Gastrocnemius medialis (tissue), 4 donors: Measurements from ENCODE around the gene COL23A1. TPM values are rescaled to one million over a fixed set of nuclear protein-coding genes. Genes with fewer than 3 reads are reported as not detected.

ENCODE experiments used
- ATAC-seq, 2 donors: fragments of 150-250 bp; one replicate each; pipeline ENCODE4 v1.9.1; 2016
- DNase-seq, 2 donors: peaks; one replicate each; pipeline ENCODE4 v3.0.0-alpha.2; 2019
- H3K27ac ChIP-seq, 4 donors: fragments of 200-600 bp; sonication (generic); 1 replicate in 1 of 4; 2 replicates in 3 of 4; pipeline ENCODE4 v1.5.1; 2016 to 2018; ENCODE audit warnings: mild to moderate bottlenecking in 2 of 4, moderate library complexity in 1 of 4
- H3K27me3 ChIP-seq, 3 donors: fragments of 200-600 bp; sonication (generic) in 2 of 3; 1 replicate in 1 of 3; 2 replicates in 2 of 3; pipeline versions ENCODE4 v1.5.1 to v1.6.0; 2016 to 2019; ENCODE audit warnings: mild to moderate bottlenecking in 1 of 3, moderate library complexity in 1 of 3
- H3K36me3 ChIP-seq, 2 donors: fragments of 200-600 bp; sonication (generic) in 1 of 2; one replicate each; pipeline ENCODE4 v1.5.1; 2017 to 2018
- H3K4me1 ChIP-seq, 2 donors: fragments of 200-600 bp; sonication (generic) in 1 of 2; one replicate each; pipeline ENCODE4 v1.5.1; 2016 to 2017; ENCODE audit warnings: mild to moderate bottlenecking in 2 of 2
- H3K4me3 ChIP-seq, 4 donors: fragments of 200-600 bp; sonication (generic) in 3 of 4; 1 replicate in 1 of 4; 2 replicates in 3 of 4; pipeline ENCODE4 v1.5.1; 2016 to 2019; ENCODE audit warnings: mild to moderate bottlenecking in 2 of 4
- H3K9me3 ChIP-seq, 3 donors: fragments of 200-600 bp; sonication (generic) in 2 of 3; 1 replicate in 1 of 3; 2 replicates in 2 of 3; pipeline ENCODE4 v1.5.1; 2016 to 2019
- CTCF ChIP-seq, 5 experiments: fragments of 450-650 bp in 3 of 5; fragments of 200-600 bp in 2 of 5; sonication (generic) in 2 of 5; IDR thresholded peaks in 4 of 5; conservative IDR thresholded peaks in 1 of 5; 1 replicate in 4 of 5; 2 replicates in 1 of 5; pipeline ENCODE4 v1.5.1; 2016 to 2019; ENCODE audit warnings: antibody characterized with exemption in 5 of 5, mild to moderate bottlenecking in 3 of 5, moderate library complexity in 3 of 5
- POLR2A ChIP-seq, 2 donors: fragments of 450-650 bp; IDR thresholded peaks; one replicate each; pipeline ENCODE4 v1.6.1; 2017; ENCODE audit warnings: antibody characterized with exemption in 2 of 2, mild to moderate bottlenecking in 2 of 2, moderate library complexity in 2 of 2
- in situ Hi-C, 4 donors: fragments of 200-750 bp; cut with MboI; loops; one replicate each; pipeline versions ENCODE4 v1.15.0 to v1.8.0; 2017; ENCODE audit warnings: low sequenced_read_pairs in 4 of 4
- intact Hi-C: fragments of 100-400 bp; cut with DNase I; formaldehyde crosslinking; loops from one replicate; pipeline ENCODE4 v1.15.1; 2023; ENCODE audit warnings: low total_unique reads
- total RNA-seq, 4 donors: library from RNA; depleted of rRNA; stranded (reverse); fragments of >200 nt; gene quantifications; one replicate each; pipeline versions ENCODE4 v1.1.0 to v1.2.3, GENCODE V29; 2016

The COL23A1 gene
- total RNA-seq, 4 donors from 2014 or later: 0.62 to 1.1 (median 0.97) TPM; not detected in 1

DNA sequence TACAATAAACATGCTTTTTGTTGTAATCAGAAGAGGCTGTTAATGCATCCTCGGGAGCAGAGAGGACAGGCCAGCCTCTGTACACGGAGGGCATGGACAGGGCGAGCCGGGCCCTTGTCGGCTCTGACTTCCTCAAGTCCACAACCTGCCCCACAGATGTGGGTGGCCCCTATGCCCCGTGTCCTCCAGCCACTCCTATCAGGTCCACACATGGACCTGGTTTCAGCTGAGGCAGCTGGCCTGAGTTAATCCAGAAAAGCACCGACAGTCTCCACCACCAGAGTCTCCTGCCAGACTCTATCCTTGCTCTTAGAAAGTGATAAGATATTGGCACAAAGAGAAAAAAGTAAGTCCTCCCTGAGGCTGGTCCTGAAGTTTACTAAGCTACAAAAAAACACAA lies 305.2 kb downstream of the COL23A1 start:
- Histone ChIP-seq H3K36me3 (no peaks in the 10 kb centered on the region), H3K27ac (no peak overlapping the region), H3K4me1 (peaks cover 2 to 9% of the 10 kb centered on the region in 2 donors), H3K9me3 (peaks cover 0 to 8% (median 6%) of the 10 kb centered on the region in 3 donors), H3K4me3 (no peak overlapping the region), H3K27me3 (peaks cover 0 to 19% (median 9%) of the 10 kb centered on the region in 3 donors)
- no peak for TF ChIP-seq POLR2A (IDR thresholded peaks at IDR 0.05)
- no peak for TF ChIP-seq CTCF (IDR thresholded peaks at IDR 0.05 in 4 of 5, conservative IDR thresholded peaks at IDR 0.05 in 1 of 5)
- in situ Hi-C loops (loop anchor here (5.0 to 25.0 kb wide), 4 partner anchors 267 to 1202 kb away; no protein-coding TSS in a partner anchor), intact Hi-C loops (loop anchor here (5.0 to 10.0 kb wide), 2 partner anchors 177 to 450 kb away; partner anchors contain the start of gene ZNF354A)
- DNase-seq (no peak), ATAC-seq (no peak)

DNA sequence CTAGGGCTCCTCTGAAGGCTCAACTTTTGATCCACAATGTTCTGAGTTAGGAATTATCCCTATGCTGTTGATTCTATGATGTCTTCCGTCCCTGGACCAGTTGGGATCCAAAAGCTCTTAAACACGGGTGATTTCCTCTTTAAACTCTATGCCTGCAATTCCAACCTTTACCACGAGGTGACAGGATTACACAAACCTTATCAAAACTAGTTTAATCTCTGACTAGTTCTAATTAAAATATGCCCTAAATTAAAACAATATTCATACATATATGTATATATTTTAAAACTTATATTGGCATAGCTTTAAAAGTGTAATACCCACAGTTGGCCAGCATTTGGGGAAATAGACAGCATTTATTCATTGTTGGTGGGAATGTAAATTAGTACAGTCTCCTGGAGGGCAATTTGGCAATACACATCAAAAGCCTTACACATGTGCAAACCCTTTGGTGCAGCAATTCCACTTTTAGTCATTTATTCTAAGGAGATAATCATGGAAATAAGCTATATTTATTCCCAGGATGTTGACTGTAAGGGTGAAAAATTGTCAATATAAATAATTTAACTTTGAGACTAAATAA lies 306.0 kb downstream of the COL23A1 start:
- in situ Hi-C loops (loop anchor here (5.0 to 25.0 kb wide), 4 partner anchors 268 to 1203 kb away; no protein-coding TSS in a partner anchor), intact Hi-C loops (loop anchor here (5.0 to 10.0 kb wide), 2 partner anchors 178 to 451 kb away; partner anchors contain the start of gene ZNF354A)
- Histone ChIP-seq H3K9me3 (peaks cover 0 to 8% (median 6%) of the 10 kb centered on the region in 3 donors), H3K4me1 (peaks cover 2 to 6% of the 10 kb centered on the region in 2 donors), H3K27ac (no peak overlapping the region), H3K4me3 (no peak overlapping the region), H3K36me3 (no peaks in the 10 kb centered on the region), H3K27me3 (peaks cover 0 to 16% (median 9%) of the 10 kb centered on the region in 3 donors)
- DNase-seq: no peak
- no peak for ATAC-seq
- peak in 4 of 5 experiments; percentile 13 to 41 (median 30) for TF ChIP-seq CTCF (IDR thresholded peaks at IDR 0.05 in 4 of 5, conservative IDR thresholded peaks at IDR 0.05 in 1 of 5)
- TF ChIP-seq POLR2A (IDR thresholded peaks at IDR 0.05): no peak

GRCh38 chr5:178283520-178283919 lies 306.7 kb downstream of the COL23A1 start:
- Histone ChIP-seq H3K4me3 (no peak overlapping the region), H3K9me3 (peaks cover 0 to 8% (median 6%) of the 10 kb centered on the region in 3 donors), H3K36me3 (no peaks in the 10 kb centered on the region), H3K27ac (no peak overlapping the region), H3K27me3 (peaks cover 0 to 14% (median 9%) of the 10 kb centered on the region in 3 donors), H3K4me1 (peaks cover 0 to under 1% of the 10 kb centered on the region in 2 donors)
- intact Hi-C loops: loop anchor here (5.0 to 10.0 kb wide), 2 partner anchors 179 to 451 kb away; partner anchors contain the start of gene ZNF354A
- DNase-seq (no peak), ATAC-seq (no peak)
- TF ChIP-seq CTCF (IDR thresholded peaks at IDR 0.05 in 4 of 5, conservative IDR thresholded peaks at IDR 0.05 in 1 of 5): no peak
- TF ChIP-seq POLR2A (IDR thresholded peaks at IDR 0.05): no peak
- in situ Hi-C loops: loop anchor here (5.0 to 25.0 kb wide), 4 partner anchors 269 to 1204 kb away; no protein-coding TSS in a partner anchor

DNA sequence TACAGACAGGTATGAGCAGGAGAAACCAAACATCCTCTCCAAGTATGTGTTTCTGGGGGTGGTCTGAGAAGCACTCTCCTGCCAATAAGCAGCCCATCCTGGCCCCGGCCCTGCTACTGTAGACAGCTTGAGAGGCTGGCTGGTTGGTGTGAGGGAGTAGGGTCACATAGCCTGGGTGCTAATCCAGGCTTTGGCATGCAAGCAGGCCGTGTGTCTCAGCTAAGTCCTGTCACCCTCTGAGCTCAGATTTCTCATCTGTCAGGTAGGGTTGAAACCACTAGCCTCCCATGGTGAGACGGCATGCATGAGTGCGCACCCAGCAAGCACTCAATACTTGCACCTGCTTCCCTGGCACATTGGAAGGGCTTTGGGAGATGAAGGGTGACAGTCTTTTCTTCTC lies 307.8 kb downstream of the COL23A1 start:
- no peak for TF ChIP-seq CTCF (IDR thresholded peaks at IDR 0.05 in 4 of 5, conservative IDR thresholded peaks at IDR 0.05 in 1 of 5)
- no peak for TF ChIP-seq POLR2A (IDR thresholded peaks at IDR 0.05)
- no peaks in the 10 kb centered on the region for H3K36me3 ChIP-seq
- peaks cover 0 to 8% (median 6%) of the 10 kb centered on the region in 3 donors for H3K9me3 ChIP-seq
- no peak for ATAC-seq
- intact Hi-C loops: loop anchor here (5.0 to 10.0 kb wide), 2 partner anchors 180 to 452 kb away; partner anchors contain the start of gene ZNF354A
- in situ Hi-C loops: loop anchor here (5.0 to 25.0 kb wide), 4 partner anchors 270 to 1205 kb away; no protein-coding TSS in a partner anchor
- no peak overlapping the region for H3K27ac ChIP-seq
- H3K27me3 ChIP-seq: peaks cover 0 to 5% (median 4%) of the 10 kb centered on the region in 3 donors
- no peak overlapping the region for H3K4me3 ChIP-seq
- H3K4me1 ChIP-seq: no peaks in the 10 kb centered on the region
- DNase-seq: no peak
